CD14-positive monocyte (primary cell): ENCODE measurements around the gene OR8G5. TPM values are rescaled to one million over a fixed set of nuclear protein-coding genes. Genes with fewer than 3 reads are reported as not detected.

Experiments used
- DNase-seq, 3 donors: peaks; one replicate each; pipeline ENCODE4 v3.0.0-alpha.2; 2011 to 2022
- H2AFZ ChIP-seq: 2 replicates; pipeline ENCODE4 v1.6.0; 2012; ENCODE audit warnings: mild to moderate bottlenecking, low read depth, low read length, inconsistent platforms; ENCODE audit not compliant: insufficient read depth, poor library complexity, severe bottlenecking
- H3K27ac ChIP-seq, 2 donors: 1 replicate in 1 of 2; 2 replicates in 1 of 2; pipeline ENCODE4 v1.5.1; 2012 to 2013; ENCODE audit warnings: low read length in 2 of 2, control low read depth in 1 of 2, inconsistent platforms in 1 of 2, low read depth in 1 of 2, mild to moderate bottlenecking in 1 of 2
- H3K27me3 ChIP-seq, 2 donors: one replicate each; pipeline versions ENCODE4 v1.6.0 to v1.6.1; 2011 to 2013; ENCODE audit warnings: low read length in 2 of 2; ENCODE audit not compliant: control insufficient read depth in 2 of 2, insufficient read depth in 2 of 2
- H3K36me3 ChIP-seq, 2 donors: replicated peaks in 1 of 2; 1 replicate in 1 of 2; 2 replicates in 1 of 2; pipeline versions ENCODE4 v1.5.1 to v1.6.1; 2012 to 2013; ENCODE audit warnings: low read length in 2 of 2, control low read depth in 1 of 2, inconsistent platforms in 1 of 2, mild to moderate bottlenecking in 1 of 2; ENCODE audit not compliant: insufficient read depth in 2 of 2, control insufficient read depth in 1 of 2
- H3K4me1 ChIP-seq, 2 donors: 1 replicate in 1 of 2; 2 replicates in 1 of 2; pipeline versions ENCODE4 v1.5.1 to v1.6.1; 2012 to 2013; ENCODE audit warnings: low read length in 2 of 2, control low read depth in 1 of 2, inconsistent platforms in 1 of 2, mild to moderate bottlenecking in 1 of 2, moderate library complexity in 1 of 2; ENCODE audit not compliant: insufficient read depth in 2 of 2, control insufficient read depth in 1 of 2
- H3K4me2 ChIP-seq: replicated peaks from 2 replicates; pipeline ENCODE3; 2012; ENCODE audit warnings: low read length, moderate library complexity, mild to moderate bottlenecking; ENCODE audit not compliant: poor library complexity, severe bottlenecking; ENCODE audit errors: extremely low read depth
- H3K4me3 ChIP-seq, 3 experiments: fragments of 200-600 bp in 1 of 3; sonication (generic) in 1 of 3; replicated peaks in 1 of 3; 1 replicate in 2 of 3; 2 replicates in 1 of 3; pipeline ENCODE4 v1.5.1; 2011 to 2013; ENCODE audit warnings: low read length in 3 of 3, mild to moderate bottlenecking in 3 of 3, control low read depth in 2 of 3, low read depth in 2 of 3, inconsistent platforms in 1 of 3, moderate library complexity in 1 of 3
- H3K79me2 ChIP-seq: 2 replicates; pipeline ENCODE4 v1.6.0; 2012; ENCODE audit warnings: mild to moderate bottlenecking, control low read depth, inconsistent platforms, low read length, moderate library complexity; ENCODE audit not compliant: insufficient read depth
- H3K9ac ChIP-seq: 2 replicates; pipeline ENCODE4 v1.6.0; 2017; ENCODE audit warnings: low read length, mild to moderate bottlenecking; ENCODE audit not compliant: insufficient read depth, poor library complexity, severe bottlenecking
- H3K9me3 ChIP-seq, 2 donors: replicated peaks in 1 of 2; 1 replicate in 1 of 2; 2 replicates in 1 of 2; pipeline versions ENCODE4 v1.5.1 to v1.6.1; 2012 to 2013; ENCODE audit warnings: low read length in 2 of 2, control low read depth in 1 of 2; ENCODE audit not compliant: control insufficient read depth in 1 of 2, insufficient read depth in 1 of 2
- H4K20me1 ChIP-seq: 2 replicates; pipeline ENCODE4 v1.6.0; 2012; ENCODE audit warnings: mild to moderate bottlenecking, low read length, control low read depth, moderate library complexity; ENCODE audit not compliant: insufficient read depth
- H3K27ac Mint-ChIP-seq, 7 donors: one replicate each; pipeline ENCODE4 v1.8.0; 2020; ENCODE audit warnings: mild to moderate bottlenecking in 7 of 7, mixed read lengths in 7 of 7, moderate library complexity in 6 of 7, inconsistent platforms in 2 of 7
- H3K27me3 Mint-ChIP-seq, 3 donors: one replicate each; pipeline ENCODE4 v1.8.0; 2021 to 2022; ENCODE audit warnings: low read depth in 3 of 3, mild to moderate bottlenecking in 3 of 3, mixed read lengths in 3 of 3, moderate library complexity in 3 of 3, inconsistent platforms in 1 of 3
- H3K36me3 Mint-ChIP-seq, 2 donors: one replicate each; pipeline ENCODE4 v1.8.0; 2020; ENCODE audit warnings: mixed read lengths in 2 of 2, inconsistent platforms in 1 of 2, mild to moderate bottlenecking in 1 of 2
- H3K4me1 Mint-ChIP-seq: one replicate; pipeline ENCODE4 v1.8.0; 2020; ENCODE audit warnings: mild to moderate bottlenecking, mixed read lengths
- H3K4me3 Mint-ChIP-seq, 2 donors: one replicate each; pipeline ENCODE4 v1.8.0; 2020; ENCODE audit warnings: mild to moderate bottlenecking in 2 of 2, mixed read lengths in 2 of 2, moderate library complexity in 1 of 2
- H3K9me3 Mint-ChIP-seq, 7 donors: one replicate each; pipeline ENCODE4 v1.8.0; 2020 to 2022; ENCODE audit warnings: mixed read lengths in 7 of 7, mild to moderate bottlenecking in 6 of 7, moderate library complexity in 6 of 7, inconsistent platforms in 2 of 7
- whole genome bisulfite sequencing: methylation state at CpG from one replicate; pipeline ENCODE4 v1.1.5; 2013; ENCODE audit warnings: missing lambda C conversion rate; ENCODE audit not compliant: insufficient coverage; 5-methylcytosine and 5-hydroxymethylcytosine counted together
- intact Hi-C, 2 donors: fragments of 100-400 bp; cut with micrococcal nuclease; formaldehyde crosslinking; loops; one replicate each; pipeline versions ENCODE4 v1.15.0 to v1.15.1; 2023
- polyA plus RNA-seq, 3 donors: library from polyadenylated mRNA; depleted of rRNA in 1 of 3; unstranded in 2 of 3; stranded (reverse) in 1 of 3; fragments of 300-500 nt in 2 of 3; fragments of >200 nt in 1 of 3; fragmentation: Illumina TruSeq in 2 of 3; gene quantifications; 1 replicate in 2 of 3; 2 replicates in 1 of 3; pipeline ENCODE4 v1.2.3, GENCODE V29; 2012 to 2021
- TF ChIP-seq, protein P1 (sequence below): fragments of 200-600 bp; IDR thresholded peaks from one replicate; pipeline ENCODE4 v1.8.0; 2022; ENCODE audit warnings: antibody characterized with exemption, mild to moderate bottlenecking

Gene OR8G5
- polyA plus RNA-seq, 3 donors, result not detected

DNA sequence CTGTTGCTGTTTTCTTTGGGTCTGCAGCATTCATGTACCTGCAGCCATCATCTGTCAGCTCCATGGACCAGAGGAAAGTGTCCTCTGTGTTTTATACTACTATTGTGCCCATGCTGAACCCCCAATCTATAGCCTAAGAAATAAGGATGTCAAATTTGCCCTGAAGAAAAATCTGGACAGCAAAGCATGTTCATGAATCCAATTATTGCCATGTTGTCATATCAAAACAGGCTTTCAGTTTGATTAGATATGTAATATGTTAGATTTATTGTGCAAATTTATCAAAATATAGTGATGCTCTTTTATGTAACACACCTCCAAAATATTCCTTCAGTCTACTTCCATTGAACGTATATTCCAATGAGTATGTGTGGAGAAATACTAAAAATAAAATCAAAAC lies 30.7 kb upstream of the OR8G5 start:
- TF ChIP-seq, protein P1, sequence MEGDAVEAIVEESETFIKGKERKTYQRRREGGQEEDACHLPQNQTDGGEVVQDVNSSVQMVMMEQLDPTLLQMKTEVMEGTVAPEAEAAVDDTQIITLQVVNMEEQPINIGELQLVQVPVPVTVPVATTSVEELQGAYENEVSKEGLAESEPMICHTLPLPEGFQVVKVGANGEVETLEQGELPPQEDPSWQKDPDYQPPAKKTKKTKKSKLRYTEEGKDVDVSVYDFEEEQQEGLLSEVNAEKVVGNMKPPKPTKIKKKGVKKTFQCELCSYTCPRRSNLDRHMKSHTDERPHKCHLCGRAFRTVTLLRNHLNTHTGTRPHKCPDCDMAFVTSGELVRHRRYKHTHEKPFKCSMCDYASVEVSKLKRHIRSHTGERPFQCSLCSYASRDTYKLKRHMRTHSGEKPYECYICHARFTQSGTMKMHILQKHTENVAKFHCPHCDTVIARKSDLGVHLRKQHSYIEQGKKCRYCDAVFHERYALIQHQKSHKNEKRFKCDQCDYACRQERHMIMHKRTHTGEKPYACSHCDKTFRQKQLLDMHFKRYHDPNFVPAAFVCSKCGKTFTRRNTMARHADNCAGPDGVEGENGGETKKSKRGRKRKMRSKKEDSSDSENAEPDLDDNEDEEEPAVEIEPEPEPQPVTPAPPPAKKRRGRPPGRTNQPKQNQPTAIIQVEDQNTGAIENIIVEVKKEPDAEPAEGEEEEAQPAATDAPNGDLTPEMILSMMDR, result no peak
- Mint-ChIP-seq H3K27me3 (peaks cover 0 to 2% (median 0%) of the 10 kb centered on the region in 3 donors), H3K4me3 (no peak overlapping the region), H3K27ac (peak overlapping the region; percentile 84 to 98 (median 94)), H3K36me3 (no peaks in the 10 kb centered on the region), H3K4me1 (peaks cover 13% of the 10 kb centered on the region), H3K9me3 (peaks cover 0 to 4% (median 0%) of the 10 kb centered on the region in 7 donors)
- Histone ChIP-seq H3K4me2 (no peak overlapping the region), H3K9me3 (no peaks in the 10 kb centered on the region), H4K20me1 (no peaks in the 10 kb centered on the region), H3K27ac (peak overlapping the region in 1 of 2 donors; percentile 84), H2AFZ (no peak overlapping the region), H3K79me2 (no peaks in the 10 kb centered on the region), H3K36me3 (no peaks in the 10 kb centered on the region), H3K4me3 (no peak overlapping the region), H3K9ac (no peak overlapping the region), H3K27me3 (no peaks in the 10 kb centered on the region), H3K4me1 (peaks cover 4 to 10% of the 10 kb centered on the region in 2 donors)
- no CpG with 5 or more reads among the region's 1 CpG for WGBS
- intact Hi-C loops, result no loop called here
- no peak for DNase-seq

DNA sequence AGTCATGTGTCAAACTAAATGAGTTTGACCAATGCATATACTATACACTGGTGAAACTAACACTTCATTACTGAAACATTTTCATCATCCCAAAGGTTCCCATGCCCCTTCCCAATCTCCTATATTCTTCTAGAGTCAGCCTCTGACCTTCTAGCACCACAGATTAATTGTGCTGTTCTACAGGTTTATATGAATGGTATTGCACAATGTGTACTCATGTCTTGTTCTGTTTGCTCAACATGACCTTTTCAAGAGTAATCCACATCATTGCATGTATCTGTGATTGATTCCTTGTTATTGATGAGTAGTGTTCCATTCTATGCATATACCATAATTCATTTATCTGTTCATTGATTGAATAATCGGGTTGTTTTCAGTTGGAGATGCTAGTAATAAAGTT lies 22.8 kb upstream of the OR8G5 start:
- no peak for DNase-seq
- Histone ChIP-seq H3K36me3 (no peaks in the 10 kb centered on the region), H3K9me3 (no peaks in the 10 kb centered on the region), H3K9ac (no peak overlapping the region), H3K4me2 (no peak overlapping the region), H2AFZ (no peak overlapping the region), H3K4me3 (no peak overlapping the region), H3K27me3 (no peaks in the 10 kb centered on the region), H4K20me1 (no peaks in the 10 kb centered on the region), H3K79me2 (no peaks in the 10 kb centered on the region), H3K4me1 (no peaks in the 10 kb centered on the region), H3K27ac (no peak overlapping the region)
- TF ChIP-seq, protein P1, result no peak
- intact Hi-C loops, result no loop called here
- no peaks in the 10 kb centered on the region for H3K36me3 Mint-ChIP-seq
- no peak overlapping the region for H3K27ac Mint-ChIP-seq
- no peak overlapping the region for H3K4me3 Mint-ChIP-seq
- no CpG with 5 or more reads among the region's 1 CpG for WGBS
- peaks cover 0 to 2% (median 0%) of the 10 kb centered on the region in 3 donors for H3K27me3 Mint-ChIP-seq
- peaks cover 2% of the 10 kb centered on the region for H3K4me1 Mint-ChIP-seq
- peaks cover 0 to 3% (median 3%) of the 10 kb centered on the region in 7 donors for H3K9me3 Mint-ChIP-seq
